Bronchial epithelial cell (primary cell): ENCODE results near the gene PLEKHH3. TPM values are rescaled to one million over a fixed set of nuclear protein-coding genes. Genes with fewer than 3 reads are reported as not detected.

Experiments
- DNase-seq: peaks from one replicate; pipeline ENCODE4 v3.0.0-alpha.2; 2010; ENCODE audit warnings: low read depth
- FAIRE-seq: peaks from 2 replicates; lab custom pipeline; 2011; peaks lifted over from hg19 to GRCh38; lab: Jason Lieb, UNC
- H3K27me3 ChIP-seq: 2 replicates; pipeline ENCODE4 v1.5.1; 2011; ENCODE audit warnings: low read length; ENCODE audit not compliant: control insufficient read depth, insufficient read depth
- H3K36me3 ChIP-seq: 2 replicates; pipeline ENCODE4 v1.5.1; 2011; ENCODE audit warnings: low read length; ENCODE audit not compliant: control insufficient read depth, insufficient read depth
- H3K4me3 ChIP-seq: 2 replicates; pipeline ENCODE4 v1.5.1; 2011; ENCODE audit warnings: mild to moderate bottlenecking, low read depth, low read length, control low read depth
- CTCF ChIP-seq: IDR thresholded peaks from 2 replicates; pipeline ENCODE4 v1.5.1; 2011; ENCODE audit warnings: mild to moderate bottlenecking, moderate library complexity, low read length, control low read depth, inconsistent platforms; ENCODE audit not compliant: insufficient read depth, severe bottlenecking
- total RNA-seq: library from RNA; depleted of rRNA; stranded (reverse); fragments of >200 nt; gene quantifications from 2 replicates; pipeline ENCODE4 v1.2.1, GENCODE V29; 2014

The PLEKHH3 gene
- total RNA-seq: 15.3 and 26.9 TPM in 2 replicates

GRCh38 chr17:42676424-42677011 lies at the start of gene PLEKHH3:
PLEKHH3 (minus strand) TSS chr17:42676994; CDS start chr17:42676563, 431 bp downstream.
- DNase-seq: no peak

GRCh38 chr17:42725143-42725542 lies 48.3 kb upstream of the PLEKHH3 start:
- H3K27me3 ChIP-seq: no peaks in the 10 kb centered on the region
- no peak for FAIRE-seq
- DNase-seq: no peak
- H3K36me3 ChIP-seq: peaks cover 10% of the 10 kb centered on the region
- no peak overlapping the region for H3K4me3 ChIP-seq
- TF ChIP-seq CTCF: no peak

More at GRCh38 chr17:42676424-42677011, at the start of gene PLEKHH3:
- no peak for TF ChIP-seq CTCF
- H3K27me3 ChIP-seq: no peaks in the 10 kb centered on the region
- H3K4me3 ChIP-seq: peak within 1 kb of the TSS; percentile 97
- peaks cover 12% of the 10 kb centered on the region for H3K36me3 ChIP-seq
- FAIRE-seq: no peak

GRCh38 chr17:42723636-42724035 lies 46.8 kb upstream of the PLEKHH3 start:
- H3K4me3 ChIP-seq: no peak overlapping the region
- FAIRE-seq: no peak
- H3K27me3 ChIP-seq: no peaks in the 10 kb centered on the region
- no peak for TF ChIP-seq CTCF
- H3K36me3 ChIP-seq: peaks cover 17% of the 10 kb centered on the region
- DNase-seq: no peak

GRCh38 chr17:42720996-42721583 lies 44.3 kb upstream of the PLEKHH3 start:
- H3K27me3 ChIP-seq: no peaks in the 10 kb centered on the region
- H3K4me3 ChIP-seq: no peak overlapping the region
- H3K36me3 ChIP-seq: peaks cover 25% of the 10 kb centered on the region
- peak; percentile 54 for TF ChIP-seq CTCF
- FAIRE-seq (no peak), DNase-seq (peak; percentile 73)

GRCh38 chr17:42709561-42709960 lies 32.8 kb upstream of the PLEKHH3 start:
- no peaks in the 10 kb centered on the region for H3K27me3 ChIP-seq
- FAIRE-seq: no peak
- H3K4me3 ChIP-seq: no peak overlapping the region
- DNase-seq: no peak
- TF ChIP-seq CTCF: no peak
- peaks cover 27% of the 10 kb centered on the region for H3K36me3 ChIP-seq

- no peak for FAIRE-seq
- no peak for DNase-seq
- TF ChIP-seq CTCF: no peak
These were observed 31.8 kb upstream of the PLEKHH3 start for GRCh38 chr17:42708588-42708987.

More at GRCh38 chr17:42708588-42708987, 31.8 kb upstream of the PLEKHH3 start:
- peaks cover 29% of the 10 kb centered on the region for H3K36me3 ChIP-seq
- no peaks in the 10 kb centered on the region for H3K27me3 ChIP-seq
- no peak overlapping the region for H3K4me3 ChIP-seq
